22Rv1 (cell line): ENCODE data around the gene LEMD1.

ENCODE experiments used
- H3K27ac ChIP-seq: fragments of 450-650 bp; 2 replicates; pipeline ENCODE4 v1.5.1; 2017
- ZFX ChIP-seq: fragments of 450-650 bp; IDR thresholded peaks from 2 replicates; pipeline ENCODE4 v1.6.1; 2017; ENCODE audit warnings: antibody characterized with exemption, borderline replicate concordance
- TF ChIP-seq, protein P1 (sequence below): fragments of 450-650 bp; IDR thresholded peaks from 2 replicates; pipeline ENCODE4 v1.5.1; 2017; ENCODE audit warnings: mild to moderate bottlenecking

Gene LEMD1

DNA sequence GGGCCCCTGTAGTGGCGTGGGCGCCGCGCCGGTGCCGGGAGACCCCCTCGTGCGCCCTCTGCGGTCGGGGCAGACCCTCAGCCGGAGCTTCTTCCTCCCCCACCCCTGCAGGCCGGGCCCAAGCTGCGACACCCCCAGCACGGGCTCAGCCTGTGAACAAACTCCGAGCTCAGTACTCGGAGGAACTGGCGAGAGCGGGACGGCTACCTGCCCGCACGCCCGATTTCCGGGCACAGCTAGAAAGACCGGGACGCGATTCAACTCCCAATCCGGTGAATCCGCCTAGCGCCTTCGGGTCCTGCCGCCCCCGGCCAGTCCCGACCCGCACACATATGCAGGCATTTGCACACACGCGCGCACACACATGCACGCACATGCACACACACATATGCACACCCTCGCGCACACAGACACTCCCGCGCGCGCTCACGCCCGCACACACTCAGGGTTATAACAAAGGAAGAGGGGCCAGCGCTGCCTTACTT lies 34.6 kb upstream of the LEMD1 start:
- H3K27ac ChIP-seq = peak overlapping the region; percentile 45
- no peak for TF ChIP-seq ZFX
- TF ChIP-seq, protein P1, sequence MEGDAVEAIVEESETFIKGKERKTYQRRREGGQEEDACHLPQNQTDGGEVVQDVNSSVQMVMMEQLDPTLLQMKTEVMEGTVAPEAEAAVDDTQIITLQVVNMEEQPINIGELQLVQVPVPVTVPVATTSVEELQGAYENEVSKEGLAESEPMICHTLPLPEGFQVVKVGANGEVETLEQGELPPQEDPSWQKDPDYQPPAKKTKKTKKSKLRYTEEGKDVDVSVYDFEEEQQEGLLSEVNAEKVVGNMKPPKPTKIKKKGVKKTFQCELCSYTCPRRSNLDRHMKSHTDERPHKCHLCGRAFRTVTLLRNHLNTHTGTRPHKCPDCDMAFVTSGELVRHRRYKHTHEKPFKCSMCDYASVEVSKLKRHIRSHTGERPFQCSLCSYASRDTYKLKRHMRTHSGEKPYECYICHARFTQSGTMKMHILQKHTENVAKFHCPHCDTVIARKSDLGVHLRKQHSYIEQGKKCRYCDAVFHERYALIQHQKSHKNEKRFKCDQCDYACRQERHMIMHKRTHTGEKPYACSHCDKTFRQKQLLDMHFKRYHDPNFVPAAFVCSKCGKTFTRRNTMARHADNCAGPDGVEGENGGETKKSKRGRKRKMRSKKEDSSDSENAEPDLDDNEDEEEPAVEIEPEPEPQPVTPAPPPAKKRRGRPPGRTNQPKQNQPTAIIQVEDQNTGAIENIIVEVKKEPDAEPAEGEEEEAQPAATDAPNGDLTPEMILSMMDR = no peak; the same call in 1 of the 2 replicates

DNA sequence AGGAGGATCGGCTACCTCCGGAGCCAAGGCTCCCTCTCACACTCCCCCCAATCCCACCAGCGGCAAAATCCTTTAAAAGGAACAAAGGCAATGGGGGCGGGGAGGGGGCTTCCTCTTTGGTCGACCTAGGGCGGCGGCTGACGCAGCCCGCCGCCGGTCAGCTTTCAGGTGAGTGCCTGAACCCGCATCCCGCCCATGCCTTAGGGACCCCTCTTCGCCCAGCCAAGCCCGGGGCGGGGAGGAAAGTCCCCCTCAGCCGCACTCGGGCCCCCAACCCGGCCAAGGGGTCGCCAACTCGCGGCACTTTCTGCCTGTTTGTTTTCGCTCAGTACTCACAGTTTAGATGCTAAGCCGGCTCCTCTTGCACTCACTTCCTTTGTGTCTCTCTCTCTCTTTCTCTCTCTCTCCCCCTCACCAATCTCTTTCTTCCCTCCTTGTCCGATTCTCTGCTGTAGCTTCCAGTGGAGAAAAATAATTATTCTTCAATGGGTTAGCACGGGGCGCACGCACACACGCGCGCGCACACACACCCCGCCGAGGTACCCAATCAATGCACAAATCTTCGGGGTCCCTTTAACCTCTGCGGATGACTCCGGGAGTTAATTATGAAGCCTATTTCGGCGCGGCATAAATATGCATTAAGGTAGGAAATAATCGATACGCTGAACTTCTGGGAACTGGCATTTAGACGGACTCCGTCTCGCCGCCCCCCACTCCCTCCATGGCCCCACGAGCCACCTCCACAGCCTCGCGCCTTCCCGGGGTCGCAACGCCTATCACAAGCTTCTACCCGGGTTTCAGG lies 33.9 kb upstream of the LEMD1 start, which contains the start of gene BLACAT1:
BLACAT1 (minus strand) TSS at position 465 of the 802 bp plus-strand sequence.
- TF ChIP-seq, protein P1 = no peak; the same call in 1 of the 2 replicates
- no peak for TF ChIP-seq ZFX
- H3K27ac ChIP-seq = peak within 1 kb of the TSS; percentile 45

DNA sequence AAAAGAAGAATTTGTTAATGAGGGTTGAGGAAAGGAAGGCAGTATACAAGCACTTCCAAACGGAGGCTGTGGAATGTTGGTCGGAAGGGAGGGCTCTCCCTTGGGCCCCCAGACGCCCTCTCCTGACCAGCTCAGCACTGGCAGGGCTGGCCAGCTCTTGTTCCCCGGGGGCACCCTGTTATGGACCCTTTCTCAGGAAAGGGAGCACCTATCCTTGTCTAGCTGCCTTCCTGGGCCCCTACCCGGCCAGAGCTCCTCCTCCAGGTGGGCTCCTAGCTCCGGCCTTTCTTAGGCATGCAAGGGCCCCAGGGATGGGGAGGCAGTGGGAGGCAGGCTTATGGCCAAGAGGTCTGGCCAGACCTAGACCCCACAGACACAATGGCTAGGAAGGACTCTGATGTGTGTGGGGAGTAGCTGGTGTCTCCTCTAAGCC lies 33.1 kb upstream of the LEMD1 start:
- TF ChIP-seq, protein P1 = no peak
- no peak for TF ChIP-seq ZFX
- H3K27ac ChIP-seq = no peak overlapping the region

DNA sequence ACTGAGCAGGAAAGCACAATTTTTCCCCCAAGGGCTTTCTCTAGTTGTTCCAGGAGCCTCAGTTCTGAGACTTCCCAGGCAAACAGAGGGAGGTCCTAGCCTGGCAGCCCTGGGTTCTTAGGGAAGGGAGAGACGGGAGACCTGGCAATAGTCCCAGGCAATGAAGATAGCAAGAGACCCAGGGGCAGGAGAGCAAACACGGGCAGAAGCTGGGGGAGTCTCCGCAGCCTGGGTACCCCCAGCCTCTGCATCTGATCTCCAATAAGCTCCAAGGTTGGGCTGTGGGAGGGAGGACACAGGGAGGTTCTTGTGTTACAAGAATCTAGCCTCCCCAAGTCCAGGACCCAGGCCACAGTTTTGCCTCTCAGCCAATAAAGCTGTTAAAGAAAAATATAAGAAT lies 31.6 kb upstream of the LEMD1 start:
- no peak overlapping the region for H3K27ac ChIP-seq
- no peak for TF ChIP-seq ZFX
- TF ChIP-seq, protein P1 = no peak

DNA sequence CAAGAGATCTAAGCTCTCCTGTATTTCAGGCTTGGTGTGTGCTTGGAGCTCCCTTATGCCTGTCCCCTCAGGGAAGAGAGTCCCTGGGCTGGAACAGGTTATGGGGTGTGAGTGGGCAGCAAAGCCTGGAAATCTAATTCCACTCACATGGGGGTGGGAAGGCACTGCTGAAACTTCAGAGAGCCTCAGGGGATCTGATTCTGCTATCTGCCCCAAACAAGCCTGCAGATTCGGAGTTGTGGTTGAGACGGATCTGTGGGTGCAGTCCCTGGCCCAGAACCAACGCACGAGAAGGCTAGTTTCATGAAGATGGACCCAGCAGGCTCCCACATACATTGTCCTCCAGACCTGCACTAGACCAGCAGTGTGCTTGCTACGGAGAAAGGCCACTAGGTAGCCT lies 31.1 kb upstream of the LEMD1 start:
- no peak overlapping the region for H3K27ac ChIP-seq
- TF ChIP-seq, protein P1 = no peak
- TF ChIP-seq ZFX = no peak

DNA sequence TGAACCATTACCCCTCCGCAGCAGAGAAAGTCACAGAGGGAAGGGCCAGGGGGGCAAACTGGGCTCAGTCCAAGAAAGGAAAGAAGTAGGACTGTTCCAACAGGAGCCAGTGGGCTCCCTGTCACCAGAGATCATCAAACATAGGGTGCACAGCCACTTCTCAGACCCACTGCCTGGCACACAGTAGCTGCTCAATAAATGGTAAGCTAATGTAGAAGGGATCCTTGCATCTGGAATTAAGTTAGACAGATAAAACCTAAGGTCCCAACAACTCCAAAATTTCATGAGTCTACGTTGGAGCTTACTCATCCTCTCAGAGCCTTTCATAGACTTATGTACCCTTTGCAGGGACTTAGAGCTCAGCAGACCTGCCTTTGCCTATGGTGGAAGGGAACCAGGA lies 30.5 kb upstream of the LEMD1 start:
- no peak overlapping the region for H3K27ac ChIP-seq
- TF ChIP-seq, protein P1 = no peak
- TF ChIP-seq ZFX = no peak

DNA sequence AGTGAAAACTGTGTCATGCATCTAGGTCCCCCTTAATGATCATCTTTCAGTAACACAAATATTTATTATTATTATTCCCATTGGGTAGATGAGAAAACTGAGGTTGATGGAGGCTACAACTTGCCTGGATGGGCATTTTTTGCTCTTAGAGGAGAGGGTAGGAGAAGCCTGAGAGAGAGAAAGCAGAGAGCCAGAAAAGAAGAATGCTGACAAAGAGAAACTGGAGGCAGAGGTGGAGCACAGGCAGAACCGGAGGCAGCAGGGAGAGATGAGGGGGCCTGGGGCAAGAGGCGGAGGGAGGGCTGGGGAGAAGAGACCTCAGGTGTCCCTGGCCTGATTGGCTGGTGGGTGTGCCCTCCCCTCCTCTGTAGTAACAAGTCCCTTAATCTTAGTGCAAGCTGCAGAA lies 29.9 kb upstream of the LEMD1 start:
- no peak for TF ChIP-seq ZFX
- TF ChIP-seq, protein P1 = no peak
- H3K27ac ChIP-seq = no peak overlapping the region
